Stimulated activated naive CD4-positive, alpha-beta T cell (primary cell): ENCODE measurements around the gene MPP2.
"Not testable (repeated sequence)": the region's sequence is repeated elsewhere in the genome, so short reads cannot be mapped to it uniquely, and the experiment has no call there.

Experiments used
- DNase-seq, 6 experiments: peaks; one replicate each; lab custom pipeline; 2025; lab: John Stamatoyannopoulos, UW

MPP2 gene

DNA sequence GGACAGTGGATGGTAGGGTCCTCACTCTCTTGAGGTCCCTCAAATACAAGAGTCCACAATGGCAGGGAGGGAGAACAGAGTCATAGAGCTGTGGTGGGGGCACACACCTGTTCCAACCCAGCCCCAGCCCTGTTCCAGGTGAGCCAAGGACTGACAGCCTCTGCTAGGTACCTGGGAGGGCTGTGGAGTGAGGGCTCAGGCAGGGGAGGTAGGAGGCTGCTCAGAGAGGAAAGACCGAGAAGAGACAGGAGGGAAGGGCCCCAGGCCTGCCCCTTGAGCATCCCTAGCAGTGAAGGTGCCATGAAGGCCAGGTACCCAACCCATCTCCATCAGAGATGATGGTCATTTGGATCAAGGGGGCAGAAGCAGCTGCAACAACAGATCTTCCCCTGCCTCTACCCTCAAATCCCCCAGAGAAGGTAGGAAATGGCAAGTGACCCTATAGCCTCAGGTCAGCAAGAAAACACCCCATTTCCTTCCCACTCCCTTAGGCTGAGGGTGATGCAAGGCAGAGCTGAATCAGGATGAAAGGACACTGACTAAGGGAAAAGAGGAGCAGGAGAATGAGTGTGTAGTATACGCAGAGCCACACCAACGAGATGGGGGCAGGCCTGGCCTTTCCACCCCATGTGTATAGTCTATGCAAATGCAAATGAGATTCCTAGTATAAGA is 31.7 kb downstream of the MPP2 start:
- DNase-seq = no peak

DNA sequence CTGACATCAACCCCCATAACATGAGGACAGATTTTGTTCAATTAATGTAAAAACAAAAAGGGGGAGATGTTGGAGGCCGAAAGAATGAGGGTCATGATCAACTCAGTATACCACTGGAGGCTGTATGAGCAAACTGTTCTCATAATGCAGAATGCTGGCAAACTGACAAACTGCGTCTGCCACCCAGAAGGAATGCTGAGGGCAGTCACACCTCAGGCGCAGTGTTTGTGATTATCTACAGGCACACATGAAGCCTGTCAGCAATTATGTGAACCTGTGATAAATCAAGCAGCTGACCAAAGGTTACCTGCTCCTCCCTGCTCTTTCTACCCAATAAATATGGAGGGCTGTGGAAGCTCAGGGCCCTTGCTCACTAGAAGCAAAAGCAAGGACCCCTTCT is 33.0 kb downstream of the MPP2 start:
- DNase-seq = no peak

DNA sequence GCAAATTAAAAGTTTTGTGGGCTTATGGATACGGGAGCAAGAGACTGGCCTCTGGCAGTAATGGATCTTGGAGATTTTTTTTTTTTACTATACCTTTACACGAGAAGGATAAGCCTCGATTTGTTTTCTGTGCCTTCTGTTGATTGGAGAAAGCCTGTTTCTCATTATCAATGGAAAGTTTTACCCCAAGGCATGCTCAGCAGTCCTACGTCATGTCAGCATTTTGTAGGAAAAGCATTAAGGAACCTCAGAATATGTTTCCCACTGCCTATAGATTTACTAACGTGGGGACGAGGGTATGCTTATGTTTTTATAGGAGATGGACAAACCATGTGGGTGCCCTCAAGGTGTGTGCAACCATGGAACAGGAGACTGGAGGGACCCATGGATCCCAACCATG is 33.5 kb downstream of the MPP2 start:
- DNase-seq = no peak

DNA sequence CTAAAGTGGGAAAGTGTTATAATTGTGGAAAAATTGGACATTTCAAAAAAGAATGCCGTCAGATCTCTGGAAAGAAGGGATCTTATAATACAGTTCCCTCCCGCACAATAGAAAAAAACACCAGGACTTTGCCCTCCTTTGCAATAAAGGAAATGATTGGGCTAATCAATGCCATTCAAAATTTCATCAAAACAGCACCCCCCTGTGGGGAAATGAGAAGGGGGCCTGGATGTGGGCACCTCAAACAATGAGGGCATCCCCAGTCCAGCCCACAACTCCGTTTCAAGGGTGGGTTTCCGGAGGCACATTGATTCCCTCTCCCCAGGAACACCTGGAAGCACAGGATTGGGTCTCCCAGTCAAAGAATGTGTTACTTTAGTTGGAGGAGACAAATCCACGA is 34.2 kb downstream of the MPP2 start:
- DNase-seq = no peak

DNA sequence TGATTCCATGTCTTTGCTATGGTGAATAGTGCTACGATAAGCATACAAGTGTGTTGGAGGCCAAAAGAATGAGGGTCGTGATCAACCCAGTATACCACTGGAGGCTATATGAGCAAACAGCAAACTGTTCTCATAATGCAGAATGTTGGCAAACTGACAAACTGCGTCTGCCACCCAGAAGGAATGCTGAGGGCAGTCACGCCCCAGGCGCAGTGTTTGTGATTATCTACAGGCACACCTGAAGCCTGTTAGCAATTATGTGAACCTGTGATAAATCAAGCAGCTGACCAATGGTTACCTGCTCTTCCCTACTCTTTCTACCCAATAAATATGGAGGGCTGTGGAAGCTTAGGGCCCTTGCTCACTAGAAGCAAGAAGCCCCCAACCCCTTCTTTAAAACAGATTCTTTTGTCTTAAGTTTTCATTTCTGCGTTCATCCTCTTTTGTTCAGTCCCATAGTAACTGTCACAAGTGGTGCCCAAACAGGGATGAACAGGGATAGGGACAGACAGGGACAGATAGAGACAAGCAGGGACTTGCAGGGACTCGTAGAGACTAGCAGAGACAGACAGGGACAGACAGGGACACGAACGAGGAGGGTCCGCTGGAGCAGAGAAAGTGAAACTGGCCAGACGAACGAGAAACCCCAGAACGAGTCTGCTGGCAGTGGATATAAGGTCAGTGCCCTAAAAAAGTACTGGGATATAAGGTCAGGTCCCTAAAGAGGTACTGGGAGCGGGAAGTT is 35.2 kb downstream of the MPP2 start:
- DNase-seq = no peak

DNA sequence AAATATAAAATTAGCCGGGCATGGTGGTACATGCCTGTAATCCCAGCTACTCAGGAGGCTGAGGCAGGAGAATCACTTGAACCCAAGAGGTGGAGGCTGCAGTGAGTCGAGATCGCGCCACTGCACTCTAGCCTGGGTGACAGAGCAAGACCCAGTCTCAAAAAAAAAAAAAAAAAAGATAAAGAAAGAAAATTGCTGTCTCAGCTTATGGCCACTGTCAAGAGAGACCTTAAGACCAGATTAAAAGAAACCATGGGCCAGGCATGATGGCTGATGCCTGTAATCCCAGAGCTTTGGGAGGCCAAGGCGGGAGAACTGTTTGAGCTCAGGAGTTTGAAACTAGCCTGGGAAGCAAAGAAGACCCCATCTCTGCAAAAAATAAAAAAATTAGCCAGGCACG is 38.3 kb downstream of the MPP2 start:
- not testable (repeated sequence) for DNase-seq

DNA sequence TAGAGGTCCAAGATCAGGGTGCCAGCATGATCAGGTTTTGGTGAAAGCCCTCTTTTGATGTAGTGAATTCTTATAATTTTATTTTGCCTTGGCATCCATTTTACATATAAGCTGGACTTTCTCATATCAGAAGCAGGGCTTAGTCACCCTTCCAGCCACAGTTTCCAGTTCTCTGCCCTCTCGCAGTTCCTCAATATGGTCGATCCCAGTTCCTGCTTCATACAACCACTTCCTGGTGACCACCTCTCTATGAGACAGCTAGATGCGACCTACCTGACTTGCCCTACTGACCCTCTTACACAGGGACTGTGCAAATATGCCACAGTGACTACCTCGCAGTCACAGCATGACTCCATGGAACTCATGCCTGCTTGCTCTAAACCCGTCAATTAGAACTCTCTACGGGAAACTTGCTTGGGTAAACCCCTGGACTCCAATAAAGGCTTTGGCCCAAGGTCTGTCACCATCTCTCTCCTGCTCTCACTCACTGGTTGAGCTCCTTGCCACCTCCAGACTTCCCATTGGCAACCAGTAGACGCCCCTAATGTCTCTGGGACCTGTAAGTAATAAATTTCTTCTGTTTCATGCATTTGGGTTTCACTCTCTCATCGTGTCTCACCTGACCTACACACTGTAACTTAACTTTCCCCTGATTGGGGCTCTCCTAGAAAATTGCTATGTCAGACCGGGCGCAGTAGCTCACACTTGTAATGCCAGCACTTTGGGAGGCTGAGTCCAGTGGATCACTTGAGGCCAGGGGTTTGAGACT is 38.9 kb downstream of the MPP2 start:
- DNase-seq = no peak

DNA sequence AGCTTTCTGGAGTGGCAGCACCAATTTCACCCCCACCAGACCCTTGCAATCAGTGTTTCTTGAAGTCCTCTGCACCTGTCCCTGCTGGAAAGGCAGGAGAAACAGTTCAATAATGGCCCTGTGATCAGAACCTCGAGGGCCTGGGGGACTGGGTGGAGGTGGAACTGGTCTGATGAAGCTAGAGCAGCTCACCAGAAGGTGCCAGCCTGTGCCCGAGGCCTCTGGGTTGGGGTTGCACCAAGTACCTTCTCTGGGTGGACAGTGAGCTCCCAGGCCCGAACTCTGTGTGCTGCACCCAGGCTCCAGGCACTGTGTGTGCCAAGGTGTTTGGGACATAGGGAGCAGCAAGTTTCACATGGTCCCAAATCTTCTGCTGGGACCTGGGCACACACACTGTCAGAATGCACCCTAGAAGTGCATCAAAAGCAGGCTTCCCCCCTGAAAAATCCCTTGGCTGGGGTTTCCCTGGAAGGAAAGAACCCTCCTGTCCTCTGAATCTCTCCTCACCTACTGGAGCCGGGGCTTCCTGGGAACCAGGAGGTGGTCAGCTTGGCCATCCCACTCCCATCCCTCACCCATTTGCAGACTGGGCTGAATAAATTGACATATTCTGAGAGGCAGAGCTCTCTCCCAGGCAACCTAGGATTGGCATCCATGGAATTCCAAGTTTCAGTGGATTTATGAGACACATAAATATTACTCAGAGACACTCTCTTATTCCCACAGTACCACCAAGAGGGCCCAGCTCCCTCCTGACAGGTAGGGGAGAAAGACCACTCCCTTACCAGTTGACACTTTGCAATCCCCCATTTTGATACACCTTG is 43.0 kb downstream of the MPP2 start:
- no peak for DNase-seq

DNA sequence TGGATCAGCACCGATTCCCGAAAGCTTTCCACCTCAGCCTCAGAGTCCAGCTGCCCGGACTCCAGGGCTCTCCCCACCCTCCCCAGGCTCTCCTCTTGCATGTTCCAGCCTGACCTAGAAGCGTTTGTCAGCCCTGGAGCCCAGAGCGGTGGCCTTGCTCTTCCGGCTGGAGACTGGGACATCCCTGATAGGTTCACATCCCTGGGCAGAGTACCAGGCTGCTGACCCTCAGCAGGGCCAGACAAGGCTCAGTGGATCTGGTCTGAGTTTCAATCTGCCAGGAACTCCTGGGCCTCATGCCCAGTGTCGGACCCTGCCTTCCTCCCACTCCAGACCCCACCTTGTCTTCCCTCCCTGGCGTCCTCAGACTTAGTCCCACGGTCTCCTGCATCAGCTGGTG is 45.4 kb downstream of the MPP2 start:
- no peak for DNase-seq

DNA sequence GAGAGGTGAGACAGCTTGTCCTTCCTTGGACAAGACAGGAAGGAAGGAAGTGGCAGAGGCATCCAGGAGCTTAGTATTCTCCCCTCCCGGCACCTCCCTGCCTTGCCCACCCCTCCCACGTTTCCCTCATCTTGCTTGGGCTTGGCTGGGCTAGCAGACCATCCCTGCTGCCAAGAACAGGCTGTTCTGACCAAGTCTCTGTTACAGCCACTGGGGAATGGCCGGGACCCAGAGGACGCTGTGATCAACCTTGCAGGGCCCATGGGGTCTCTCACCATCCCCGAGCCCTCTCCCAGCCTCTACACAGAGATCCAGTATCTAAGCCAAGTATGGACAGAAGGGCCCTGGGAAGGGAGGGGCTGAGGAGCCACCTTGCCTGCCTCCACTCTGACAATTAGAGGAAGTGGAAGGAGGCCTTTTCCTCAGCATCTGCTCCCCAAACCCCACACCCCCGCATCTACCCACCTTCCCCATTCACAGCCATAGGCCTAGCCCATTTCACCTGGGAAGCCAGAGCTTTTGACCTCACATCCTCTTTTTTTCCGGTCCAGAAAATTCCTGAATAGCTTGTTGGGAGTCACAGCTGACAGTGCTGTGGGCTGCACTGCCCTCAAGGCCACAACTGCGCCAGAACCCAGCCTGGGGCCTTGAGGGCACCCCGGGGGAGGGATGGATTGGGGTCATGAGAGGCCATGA is 46.3 kb downstream of the MPP2 start:
- no peak for DNase-seq

DNA sequence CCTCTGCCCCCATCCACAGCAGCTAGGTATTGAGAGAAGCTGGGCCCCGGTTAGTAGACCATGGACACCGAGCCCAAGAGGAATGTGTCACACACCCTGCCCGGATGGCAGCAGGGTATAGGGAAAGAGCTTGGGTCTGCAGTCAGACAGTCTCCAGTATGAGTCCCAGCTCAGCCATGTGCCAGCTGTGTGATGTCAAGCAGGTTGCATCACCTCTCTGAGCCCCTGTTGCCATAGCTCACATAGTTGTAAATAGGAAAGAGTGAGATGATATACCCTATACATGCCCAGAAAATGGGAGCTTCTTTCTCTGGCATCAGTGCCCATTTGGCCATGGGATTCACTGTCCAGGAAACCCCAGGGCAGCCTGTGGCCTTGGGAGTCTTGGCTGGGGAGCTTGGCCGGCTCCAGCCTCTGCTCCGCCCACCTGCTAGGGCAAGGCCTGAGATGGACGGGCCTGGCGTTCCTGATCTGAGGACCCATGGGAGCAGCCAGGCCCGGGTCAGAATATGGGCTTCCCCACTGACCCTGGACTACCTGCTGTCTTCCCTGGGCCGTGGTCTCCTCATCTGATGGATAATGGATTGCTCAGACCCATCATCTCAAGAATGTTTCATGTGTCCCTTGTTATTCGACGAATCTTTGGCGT is 47.1 kb downstream of the MPP2 start:
- DNase-seq = no peak

DNA sequence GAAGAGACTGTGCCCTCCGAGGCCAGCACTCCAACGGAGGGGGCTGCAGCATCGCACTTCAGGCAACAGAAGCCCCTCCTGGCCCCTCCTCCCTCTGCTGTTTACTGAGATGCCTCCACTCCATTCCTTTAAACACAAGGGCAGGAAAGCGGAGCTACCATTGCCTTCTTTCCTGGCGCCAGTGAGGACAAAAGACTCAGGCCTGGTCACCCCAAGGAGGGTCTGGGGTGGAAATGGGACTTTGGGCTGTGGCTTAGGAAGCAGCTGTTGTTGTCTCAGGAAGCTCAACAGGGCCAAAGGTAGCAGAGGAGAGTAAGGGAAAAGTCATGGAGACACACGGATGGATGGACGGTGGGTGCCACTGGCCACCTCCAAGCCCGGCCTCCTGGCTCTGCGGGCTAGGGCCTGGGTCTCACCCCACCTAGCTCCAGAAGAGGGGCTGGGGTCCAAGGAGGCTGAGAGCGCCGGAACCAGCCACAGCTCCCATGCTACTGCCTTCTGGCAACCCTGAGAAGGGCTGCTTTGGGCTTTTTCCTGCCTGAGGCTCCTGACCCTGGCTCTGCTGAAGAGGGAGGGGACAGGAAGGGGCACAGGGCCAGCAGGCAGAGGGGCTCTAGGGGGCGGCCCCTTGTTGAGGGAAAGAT is 49.3 kb downstream of the MPP2 start:
- DNase-seq = no peak

DNA sequence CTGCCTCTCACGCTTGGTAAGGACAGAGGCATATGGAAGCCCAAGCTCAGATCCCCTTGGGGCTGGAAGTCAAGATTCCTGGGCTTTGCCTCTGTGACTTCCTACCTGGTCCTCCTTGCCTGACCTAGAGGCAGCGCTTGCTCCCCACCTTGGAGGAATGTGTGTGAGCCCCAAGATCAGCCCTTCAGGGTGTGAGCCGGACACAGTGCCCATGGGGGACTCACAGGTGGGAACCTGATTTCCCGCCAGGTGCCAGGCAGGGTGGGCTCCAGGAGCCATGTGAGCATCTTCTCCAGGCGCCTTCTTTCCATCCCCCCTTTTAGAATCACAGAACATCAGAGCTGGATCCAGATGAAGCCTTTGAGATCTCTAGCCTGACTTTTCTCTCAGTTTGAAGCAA is 50.2 kb downstream of the MPP2 start:
- DNase-seq = no peak

DNA sequence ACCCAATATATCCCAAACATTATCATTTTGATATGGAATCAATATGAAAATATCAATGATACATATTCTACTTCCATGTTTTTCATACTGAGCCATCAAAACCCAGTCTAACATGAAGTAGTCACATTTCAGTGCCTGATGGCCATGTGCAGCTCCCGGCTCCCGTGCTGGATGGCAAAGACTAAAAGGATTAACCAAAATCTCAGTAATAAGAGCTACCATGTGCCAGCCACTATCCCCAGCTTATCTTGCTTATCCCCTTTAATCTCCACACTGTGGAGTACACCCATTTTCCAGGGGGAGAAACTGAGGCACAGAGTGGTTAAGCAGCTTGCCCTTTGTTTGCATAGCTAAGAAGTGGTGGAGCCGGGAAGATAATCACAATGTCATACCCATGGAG is 51.2 kb downstream of the MPP2 start:
- no peak for DNase-seq

DNA sequence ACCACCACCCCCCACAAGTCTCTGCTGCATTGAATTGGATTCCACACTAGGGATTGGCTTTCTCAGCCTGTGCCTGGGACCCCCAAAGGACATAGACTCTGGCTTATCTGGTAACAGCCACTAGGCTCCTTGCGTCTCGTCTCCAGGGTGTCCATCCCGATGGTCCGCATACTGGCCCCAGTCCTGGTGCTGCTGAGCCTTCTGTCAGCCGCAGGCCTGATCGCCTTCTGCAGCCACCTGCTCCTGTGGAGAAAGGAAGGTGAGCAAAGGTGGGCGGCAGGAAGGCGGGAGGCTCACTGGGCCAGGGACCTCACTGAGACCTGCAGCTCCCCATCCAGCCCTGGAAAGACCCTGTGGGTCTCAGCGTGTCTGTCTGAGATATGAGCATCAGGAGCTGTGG is 52.3 kb downstream of the MPP2 start:
- DNase-seq = no peak

DNA sequence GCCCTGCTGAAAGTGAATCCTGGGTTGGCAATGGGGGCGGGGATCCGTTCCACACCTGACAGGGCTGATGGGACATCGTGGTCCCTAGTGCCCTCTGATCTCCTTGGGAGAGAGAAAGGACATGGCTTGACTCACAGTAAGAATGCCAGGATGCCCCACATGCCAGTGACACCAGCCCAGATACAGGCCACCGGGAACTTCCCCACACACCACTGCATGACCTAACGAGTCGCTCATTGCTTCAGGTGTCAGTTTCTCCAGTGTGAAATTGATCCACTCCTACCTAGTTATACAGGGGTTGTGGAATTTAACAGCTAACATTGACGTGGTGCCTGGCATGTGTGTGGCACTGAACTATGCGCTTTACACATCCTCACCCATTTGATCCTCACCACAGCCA is 52.8 kb downstream of the MPP2 start:
- no peak for DNase-seq

DNA sequence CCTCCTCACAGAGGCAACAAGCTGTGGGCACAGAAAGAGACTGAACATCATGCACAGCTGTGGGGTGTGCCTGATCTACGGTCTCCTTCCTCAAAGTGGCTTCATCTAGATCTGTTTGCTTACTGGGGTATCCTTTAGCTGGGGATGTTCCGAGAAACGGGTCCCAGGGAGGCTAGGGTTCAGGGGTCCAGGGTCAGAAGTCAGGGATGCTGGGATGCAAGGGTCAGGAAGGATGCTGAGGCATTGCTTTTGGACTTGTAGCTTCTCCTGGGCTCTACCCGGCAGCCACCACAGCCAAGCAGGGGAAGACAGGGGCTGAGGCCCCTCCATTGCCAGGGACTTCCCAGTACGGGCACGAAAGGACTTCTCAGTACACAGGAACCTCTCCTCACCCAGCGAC is 53.8 kb downstream of the MPP2 start:
- no peak for DNase-seq

DNA sequence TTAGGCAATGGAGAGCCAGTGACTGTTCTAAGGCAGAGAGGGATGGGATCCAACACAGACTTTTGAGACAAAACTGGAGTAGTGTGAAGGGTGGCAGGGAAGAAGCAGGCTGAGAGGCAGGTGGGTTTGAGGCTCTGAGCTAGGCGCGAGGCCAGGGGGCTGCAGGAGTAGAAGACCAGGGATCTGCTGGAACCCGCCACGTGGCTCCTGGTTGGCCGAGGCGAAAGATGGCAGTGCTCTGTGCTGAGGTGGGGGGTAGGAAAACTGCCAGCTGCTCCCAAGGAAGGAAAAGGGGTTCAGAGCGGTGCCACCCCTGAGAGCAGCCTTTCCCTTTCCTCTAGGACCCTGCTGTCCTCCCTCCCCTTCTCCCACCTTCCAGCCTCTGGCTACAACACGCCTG is 54.8 kb downstream of the MPP2 start:
- no peak for DNase-seq

DNA sequence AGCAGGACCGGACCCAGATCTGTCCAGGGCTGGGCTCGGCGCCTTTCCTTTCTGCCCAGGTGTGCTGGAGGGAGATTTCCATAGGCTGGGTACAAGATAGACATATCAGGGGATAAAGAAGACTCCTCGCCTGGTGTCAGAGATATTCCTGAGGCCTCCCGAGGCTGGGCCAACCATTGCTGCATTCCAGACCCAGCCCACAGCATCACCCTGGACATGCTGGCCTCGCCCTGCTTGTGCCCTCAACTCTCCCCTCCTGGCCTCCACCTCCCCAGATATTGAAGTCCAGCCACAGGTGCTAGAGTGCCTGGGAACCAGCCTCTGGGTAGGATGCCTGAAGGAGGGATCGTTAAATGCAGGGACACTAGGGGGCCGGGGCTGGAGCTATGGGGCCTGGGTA is 58.2 kb downstream of the MPP2 start:
- DNase-seq = no peak

DNA sequence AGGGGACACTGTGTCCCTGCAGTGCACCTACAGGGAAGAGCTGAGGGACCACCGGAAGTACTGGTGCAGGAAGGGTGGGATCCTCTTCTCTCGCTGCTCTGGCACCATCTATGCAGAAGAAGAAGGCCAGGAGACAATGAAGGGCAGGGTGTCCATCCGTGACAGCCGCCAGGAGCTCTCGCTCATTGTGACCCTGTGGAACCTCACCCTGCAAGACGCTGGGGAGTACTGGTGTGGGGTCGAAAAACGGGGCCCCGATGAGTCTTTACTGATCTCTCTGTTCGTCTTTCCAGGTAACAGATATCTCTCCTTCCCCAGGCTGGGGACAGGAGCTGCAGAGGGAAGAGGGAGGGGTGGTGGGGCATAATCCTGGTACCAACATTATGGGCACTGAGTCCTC is 58.7 kb downstream of the MPP2 start:
- no peak for DNase-seq

DNA sequence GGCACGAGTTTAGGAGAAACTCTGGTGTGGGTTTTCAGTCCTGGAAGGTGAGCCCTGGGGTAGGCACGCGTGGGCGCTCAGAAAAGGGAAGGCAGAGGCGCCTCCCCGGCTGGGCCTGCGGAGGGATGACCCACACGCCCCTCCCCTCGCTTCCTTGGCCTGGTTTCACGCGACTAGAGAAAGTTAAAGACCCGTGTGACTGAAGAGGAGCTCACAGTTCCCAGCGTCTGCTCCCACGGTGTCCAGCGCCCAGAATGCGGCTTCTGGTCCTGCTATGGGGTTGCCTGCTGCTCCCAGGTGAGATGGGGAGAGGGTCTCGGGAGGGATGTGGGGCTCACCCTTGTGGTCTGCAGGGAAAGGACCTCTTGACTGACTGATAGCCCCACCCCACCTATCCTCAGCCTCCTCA is 60.4 kb downstream of the MPP2 start, which contains the start of gene CD300LG:
Gene CD300LG, plus strand, starts transcription at position 214 of the 409 bp plus-strand sequence. Its CDS starts 41 bp downstream, at position 255.
- no peak for DNase-seq
